NCI-H2081 treated with DMSO at 0.1 percent for 48 hours (cell line): ENCODE data around the gene BRD3OS.
"Not testable (repeated sequence)": the region's sequence is repeated elsewhere in the genome, so short reads cannot be mapped to it uniquely, and the experiment has no call there.

Experiments used
- DNase-seq: peaks from one replicate; lab custom pipeline; 2025; lab: John Stamatoyannopoulos, UW

Gene BRD3OS

DNA sequence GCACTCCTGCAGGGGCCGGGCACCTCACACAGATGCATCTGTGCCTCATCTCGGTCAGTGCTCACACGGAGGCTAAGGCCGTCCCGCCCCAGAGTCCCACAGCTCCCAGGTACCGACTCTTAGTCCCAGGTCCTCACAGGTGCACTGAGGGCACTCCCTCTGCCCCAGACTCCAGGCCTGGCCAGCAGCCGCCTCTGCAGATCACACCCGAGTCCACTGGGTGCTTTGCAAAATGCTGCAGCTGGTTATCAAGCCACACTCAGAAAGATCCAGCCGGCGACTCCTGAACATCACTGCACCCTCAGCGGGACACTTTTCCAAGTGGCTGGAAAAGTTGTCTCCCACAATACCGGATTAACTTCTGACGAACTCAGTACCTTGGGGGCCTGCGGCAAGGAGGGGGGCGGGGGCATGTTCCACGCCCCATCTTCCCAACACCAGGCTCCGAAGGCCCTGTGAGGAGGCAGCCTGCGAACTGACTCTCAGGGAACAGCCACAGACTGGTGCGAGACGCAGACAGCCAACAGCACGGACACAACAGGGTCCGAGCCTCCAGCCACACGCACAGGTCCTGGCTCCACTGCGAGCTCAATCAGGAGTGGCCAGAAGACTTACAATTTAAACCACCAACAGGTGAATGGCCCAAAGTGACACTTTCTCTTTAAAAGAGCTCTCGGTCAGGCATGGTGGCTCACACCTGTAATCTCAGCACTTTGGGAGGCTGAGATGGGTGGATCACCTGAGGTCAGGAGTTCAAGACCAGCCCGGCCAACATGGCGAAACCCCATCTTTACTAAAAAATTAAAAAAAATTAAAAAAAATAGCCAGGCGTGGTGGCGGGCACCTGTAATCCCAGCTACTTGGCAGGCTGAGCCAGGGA lies 38.5 kb downstream of the BRD3OS start:
- DNase-seq, result no peak

GRCh38 chr9:134064711-134065110 lies 39.4 kb downstream of the BRD3OS start:
- DNase-seq, result no peak

- DNase-seq, result no peak
These were observed 40.5 kb downstream of the BRD3OS start for GRCh38 chr9:134065612-134066419.

DNA sequence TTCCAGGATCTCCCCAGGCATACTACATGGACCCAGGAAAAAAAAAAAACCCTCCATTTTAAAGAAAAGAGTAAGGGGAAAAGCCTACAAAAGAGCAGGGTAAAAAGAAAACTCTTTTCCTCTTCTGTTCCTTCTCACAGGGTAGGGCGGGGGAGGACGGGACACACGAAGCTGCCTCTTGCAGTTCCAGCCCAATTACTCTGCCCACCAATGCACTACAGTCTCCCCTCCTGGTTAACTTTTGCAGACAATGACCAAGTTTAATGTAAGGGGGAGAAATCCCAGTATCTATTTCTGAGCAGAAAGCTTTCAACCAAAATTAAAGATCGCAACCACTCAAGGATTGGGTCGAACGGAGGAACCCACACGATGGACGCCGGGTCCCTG lies 41.2 kb downstream of the BRD3OS start:
- DNase-seq, result no peak

DNA sequence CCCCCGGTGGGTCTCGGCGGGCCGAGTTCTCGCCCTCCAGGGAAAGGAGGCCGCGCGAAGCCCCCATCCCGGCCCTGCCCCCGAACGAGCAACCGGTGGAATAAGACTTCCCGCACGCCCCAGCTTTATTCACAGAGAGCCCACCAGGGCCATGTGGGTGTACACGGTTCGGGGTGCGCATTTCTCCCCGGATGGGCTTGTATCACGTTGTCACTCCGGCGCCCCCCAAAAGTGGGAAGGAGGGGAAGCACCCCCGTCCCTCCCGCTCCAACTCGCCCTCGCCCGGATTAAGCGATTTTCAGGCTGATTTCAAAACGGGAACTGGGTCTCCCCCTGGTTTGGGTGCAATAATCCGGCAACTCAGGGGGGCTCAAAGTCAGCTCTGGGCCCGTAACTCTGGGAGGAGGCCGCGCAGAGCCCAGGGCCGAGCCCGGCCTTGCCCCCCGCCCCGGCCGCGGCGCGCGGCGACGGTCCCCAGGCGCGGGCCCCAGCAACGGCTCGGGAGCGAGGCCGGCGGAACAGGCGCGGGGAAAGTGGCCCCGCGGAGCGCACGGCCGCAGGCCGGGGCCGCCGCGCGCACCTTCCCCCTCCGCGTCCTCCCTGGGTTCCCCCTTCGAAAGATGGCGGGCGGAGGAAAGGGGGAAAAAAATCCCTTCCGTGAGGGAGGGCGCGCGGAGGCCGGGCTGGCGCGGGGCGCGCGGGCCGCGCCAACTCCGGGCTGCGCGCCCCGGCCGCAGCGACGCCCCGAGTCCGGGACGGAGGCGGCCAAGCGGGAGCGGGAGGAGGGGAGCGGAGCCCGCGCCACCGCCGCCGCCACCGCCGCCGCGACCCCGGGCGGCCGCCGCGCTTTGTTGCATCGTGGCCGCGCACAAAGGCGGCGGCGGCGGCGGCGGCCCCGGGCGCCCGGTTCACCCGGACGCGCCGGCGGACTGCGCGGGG lies 41.9 kb downstream of the BRD3OS start:
- DNase-seq, result no peak

DNA sequence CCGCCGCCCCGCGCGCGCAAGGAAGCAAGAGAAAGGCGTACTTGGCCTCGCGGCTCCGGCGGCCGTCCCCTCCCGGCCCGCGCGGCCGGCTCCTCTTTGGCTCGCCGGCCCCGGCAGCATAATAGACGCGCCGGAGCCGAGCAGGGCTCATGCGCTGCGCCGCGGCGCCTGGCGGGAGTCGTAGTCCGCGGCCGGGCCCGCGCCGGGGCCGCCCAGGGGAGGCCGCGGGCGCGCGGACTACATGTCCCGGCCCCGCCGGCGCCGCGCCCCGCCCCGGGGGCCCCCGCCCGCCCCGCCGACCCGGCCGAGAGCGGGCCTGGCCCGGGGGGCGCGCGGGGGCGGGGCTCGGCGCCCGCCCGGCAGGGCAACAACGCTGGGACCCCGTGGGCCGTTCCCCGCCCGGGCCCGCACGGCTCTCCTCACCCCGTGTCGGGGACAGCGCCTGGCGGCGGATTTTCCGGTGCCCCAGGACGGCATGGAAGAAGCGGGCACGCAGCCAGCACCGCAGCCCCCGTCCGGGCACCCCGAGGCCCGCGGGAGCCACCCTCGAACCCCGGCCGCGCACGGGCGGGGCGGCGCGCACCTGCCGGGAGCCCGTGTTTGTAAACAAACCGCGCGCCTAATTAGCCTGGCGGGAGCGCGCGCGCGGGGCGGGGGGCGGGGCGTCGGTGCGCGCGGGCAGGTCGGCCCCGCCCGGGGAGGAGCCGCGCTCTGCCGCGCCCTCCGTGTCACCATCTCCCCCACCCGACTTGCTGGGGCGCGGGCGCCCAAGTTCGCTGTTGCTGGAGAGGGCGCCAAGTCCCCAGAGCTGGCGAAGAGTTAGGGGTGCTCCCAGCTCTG lies 42.8 kb downstream of the BRD3OS start, which contains the start of gene BRD3:
BRD3 (minus strand) TSS at position 123 of the 840 bp plus-strand sequence. CDS start 14,549 bp downstream, outside the sequence.
- peak; percentile 19 for DNase-seq

GRCh38 chr9:134068744-134069479 lies 43.6 kb downstream of the BRD3OS start:
- DNase-seq, result no peak

DNA sequence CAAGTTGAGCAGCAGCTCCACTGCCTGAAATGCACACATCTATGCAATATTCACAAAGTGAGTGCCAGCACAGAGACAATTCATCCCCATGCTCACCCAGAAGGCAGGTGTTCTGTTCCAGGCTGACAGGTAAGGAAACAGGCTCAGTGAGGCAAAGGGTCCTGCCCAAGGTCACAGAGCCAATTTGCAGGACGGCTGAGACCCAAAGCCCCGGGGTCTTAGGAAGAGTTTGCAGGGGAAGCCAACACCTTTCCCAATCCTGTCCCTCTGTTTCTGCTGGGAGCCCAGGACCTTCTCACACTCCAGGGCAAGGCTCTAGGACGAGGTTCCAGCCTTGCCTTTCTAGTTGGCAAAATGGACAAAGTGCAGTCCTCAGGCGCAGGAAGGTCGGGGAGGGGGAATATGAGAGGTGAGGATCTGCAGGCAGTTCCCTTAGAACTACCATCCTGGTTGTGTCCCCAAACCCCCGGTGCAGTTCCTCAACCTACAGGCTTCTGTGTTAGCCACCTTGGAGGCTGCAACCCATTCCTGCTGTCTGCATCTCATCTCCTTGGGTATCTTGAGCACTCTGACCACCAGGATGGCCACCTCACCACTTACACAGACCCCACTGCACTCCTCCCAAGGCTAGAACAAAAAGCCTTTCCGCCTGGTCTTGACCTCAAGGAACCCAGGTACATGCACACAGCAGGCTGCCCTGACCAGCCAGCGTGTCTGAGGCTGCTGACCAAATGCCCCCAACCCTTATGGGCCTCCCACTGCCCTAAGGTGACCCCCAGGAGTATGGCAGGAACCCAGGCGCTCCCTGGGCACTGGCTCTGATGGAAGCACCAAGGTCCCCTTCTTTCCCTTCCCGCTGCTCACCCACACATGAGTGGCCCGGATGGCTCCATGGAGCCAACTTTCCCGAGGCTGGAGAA lies 44.5 kb downstream of the BRD3OS start:
- DNase-seq, result no peak

DNA sequence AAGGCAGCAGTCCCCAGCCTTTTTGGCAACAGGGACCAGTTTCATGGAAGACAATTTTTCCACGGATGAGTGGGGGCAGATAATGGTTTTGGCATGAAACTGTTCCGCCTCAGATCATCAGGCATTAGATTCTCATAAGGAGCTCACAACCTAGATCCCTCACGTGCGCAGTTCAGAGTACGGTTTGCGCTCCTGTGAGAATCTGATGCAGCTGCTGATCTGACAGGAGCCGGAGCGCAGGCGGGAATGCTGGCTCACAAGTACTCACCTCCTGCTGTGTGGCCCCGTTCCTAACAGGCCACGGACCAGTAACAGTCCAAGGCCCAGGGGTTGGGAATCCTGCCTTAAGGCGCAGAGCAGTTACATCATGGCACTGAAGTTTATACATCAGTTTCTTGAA lies 45.9 kb downstream of the BRD3OS start:
- DNase-seq, result no peak

GRCh38 chr9:134072683-134073082 lies 47.4 kb downstream of the BRD3OS start:
- DNase-seq, result not testable (repeated sequence)

DNA sequence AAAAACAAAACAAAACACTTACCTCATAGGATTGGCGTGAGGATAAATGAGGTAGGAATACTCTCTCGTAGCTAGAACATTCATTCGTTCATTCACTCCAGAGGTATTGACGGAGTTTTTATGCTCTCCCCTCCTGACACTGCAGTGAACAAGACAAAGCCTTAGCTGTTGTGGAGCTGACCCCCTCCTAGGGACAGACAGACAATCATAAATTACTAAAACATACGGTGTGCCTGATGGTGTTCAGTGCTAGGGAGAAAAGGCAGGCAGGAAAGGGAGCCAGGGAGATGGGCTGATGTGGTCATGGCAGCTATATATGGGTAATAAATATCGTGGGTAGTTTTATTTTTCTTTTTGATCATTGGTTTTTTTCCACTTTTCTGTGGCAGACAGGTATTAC lies 48.2 kb downstream of the BRD3OS start:
- DNase-seq, result no peak

DNA sequence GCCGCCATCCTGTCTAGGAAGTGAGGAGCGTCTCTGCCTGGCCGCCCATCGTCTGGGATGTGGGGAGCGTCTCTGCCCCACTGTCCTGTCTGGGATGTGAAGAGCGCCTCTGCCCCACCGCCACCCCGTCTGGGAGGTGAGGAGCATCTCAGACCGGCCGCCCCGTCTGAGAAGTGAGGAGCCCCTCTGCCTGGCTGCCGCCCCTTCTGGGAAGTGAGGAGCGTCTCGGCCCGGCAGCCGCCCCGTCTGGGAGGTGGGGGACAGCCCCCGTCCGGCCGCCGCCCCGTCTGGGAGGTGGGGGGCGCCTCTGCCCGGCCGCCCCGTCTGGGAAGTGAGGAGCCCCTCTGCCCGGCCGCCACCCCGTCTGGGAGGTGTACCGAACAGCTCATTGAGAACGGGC lies 50.4 kb downstream of the BRD3OS start:
- not testable (repeated sequence) for DNase-seq

DNA sequence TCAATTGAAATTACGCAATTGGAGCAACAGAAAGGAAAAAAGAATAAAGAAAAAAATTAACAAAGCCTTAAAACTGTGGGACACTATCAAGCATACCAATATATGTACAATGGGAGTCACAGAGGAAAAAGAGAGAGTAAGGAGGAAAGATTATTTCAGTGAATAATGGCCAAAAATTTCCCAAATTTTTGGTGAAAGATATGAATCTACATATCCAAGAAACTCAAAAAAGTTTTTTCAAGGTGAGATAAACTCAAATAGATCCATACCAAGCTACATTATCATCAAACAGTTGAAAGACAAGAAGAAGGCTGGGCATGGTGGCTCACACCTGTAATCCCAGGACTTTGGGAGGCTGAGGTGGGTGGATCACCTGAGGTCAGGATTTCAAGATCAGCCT lies 51.4 kb downstream of the BRD3OS start:
- no peak for DNase-seq
